Measurements from ENCODE around the gene ACTL6B. TPM values are rescaled to one million over a fixed set of nuclear protein-coding genes. Genes with fewer than 3 reads are reported as not detected.

ACTL6B gene
- total RNA-seq, 1 donor from 2014 or later = not detected

GRCh38 chr7:100693312-100694097 lies 37.3 kb upstream of the ACTL6B start:
- peaks cover 21% of the 10 kb centered on the region for H3K4me1 ChIP-seq
- TF ChIP-seq, protein P1, sequence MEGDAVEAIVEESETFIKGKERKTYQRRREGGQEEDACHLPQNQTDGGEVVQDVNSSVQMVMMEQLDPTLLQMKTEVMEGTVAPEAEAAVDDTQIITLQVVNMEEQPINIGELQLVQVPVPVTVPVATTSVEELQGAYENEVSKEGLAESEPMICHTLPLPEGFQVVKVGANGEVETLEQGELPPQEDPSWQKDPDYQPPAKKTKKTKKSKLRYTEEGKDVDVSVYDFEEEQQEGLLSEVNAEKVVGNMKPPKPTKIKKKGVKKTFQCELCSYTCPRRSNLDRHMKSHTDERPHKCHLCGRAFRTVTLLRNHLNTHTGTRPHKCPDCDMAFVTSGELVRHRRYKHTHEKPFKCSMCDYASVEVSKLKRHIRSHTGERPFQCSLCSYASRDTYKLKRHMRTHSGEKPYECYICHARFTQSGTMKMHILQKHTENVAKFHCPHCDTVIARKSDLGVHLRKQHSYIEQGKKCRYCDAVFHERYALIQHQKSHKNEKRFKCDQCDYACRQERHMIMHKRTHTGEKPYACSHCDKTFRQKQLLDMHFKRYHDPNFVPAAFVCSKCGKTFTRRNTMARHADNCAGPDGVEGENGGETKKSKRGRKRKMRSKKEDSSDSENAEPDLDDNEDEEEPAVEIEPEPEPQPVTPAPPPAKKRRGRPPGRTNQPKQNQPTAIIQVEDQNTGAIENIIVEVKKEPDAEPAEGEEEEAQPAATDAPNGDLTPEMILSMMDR (IDR thresholded peaks at IDR 0.05) = no peak
- DNase-seq = no peak
- peak overlapping the region; percentile 76 for H3K4me3 ChIP-seq
- H3K27me3 ChIP-seq = no peaks in the 10 kb centered on the region
- ATAC-seq = peak; percentile 17
- H3K9me3 ChIP-seq = no peaks in the 10 kb centered on the region
- H3K27ac ChIP-seq = peak overlapping the region; percentile 70
- intact Hi-C loops (cut with DNase I) = no loop called here
- no peaks in the 10 kb centered on the region for H3K36me3 ChIP-seq

- no peaks in the 10 kb centered on the region for H3K9me3 ChIP-seq
- DNase-seq (no peak), ATAC-seq (no peak)
- intact Hi-C loops (cut with DNase I) = no loop called here
- H3K27me3 ChIP-seq = no peaks in the 10 kb centered on the region
- peak overlapping the region; percentile 76 for H3K4me3 ChIP-seq
- peaks cover 21% of the 10 kb centered on the region for H3K4me1 ChIP-seq
- H3K36me3 ChIP-seq = peaks cover 9% of the 10 kb centered on the region
- H3K27ac ChIP-seq = no peak overlapping the region
- TF ChIP-seq, protein P1 (IDR thresholded peaks at IDR 0.05) = no peak
Observed at GRCh38 chr7:100692578-100692961, 36.3 kb upstream of the ACTL6B start.

DNA sequence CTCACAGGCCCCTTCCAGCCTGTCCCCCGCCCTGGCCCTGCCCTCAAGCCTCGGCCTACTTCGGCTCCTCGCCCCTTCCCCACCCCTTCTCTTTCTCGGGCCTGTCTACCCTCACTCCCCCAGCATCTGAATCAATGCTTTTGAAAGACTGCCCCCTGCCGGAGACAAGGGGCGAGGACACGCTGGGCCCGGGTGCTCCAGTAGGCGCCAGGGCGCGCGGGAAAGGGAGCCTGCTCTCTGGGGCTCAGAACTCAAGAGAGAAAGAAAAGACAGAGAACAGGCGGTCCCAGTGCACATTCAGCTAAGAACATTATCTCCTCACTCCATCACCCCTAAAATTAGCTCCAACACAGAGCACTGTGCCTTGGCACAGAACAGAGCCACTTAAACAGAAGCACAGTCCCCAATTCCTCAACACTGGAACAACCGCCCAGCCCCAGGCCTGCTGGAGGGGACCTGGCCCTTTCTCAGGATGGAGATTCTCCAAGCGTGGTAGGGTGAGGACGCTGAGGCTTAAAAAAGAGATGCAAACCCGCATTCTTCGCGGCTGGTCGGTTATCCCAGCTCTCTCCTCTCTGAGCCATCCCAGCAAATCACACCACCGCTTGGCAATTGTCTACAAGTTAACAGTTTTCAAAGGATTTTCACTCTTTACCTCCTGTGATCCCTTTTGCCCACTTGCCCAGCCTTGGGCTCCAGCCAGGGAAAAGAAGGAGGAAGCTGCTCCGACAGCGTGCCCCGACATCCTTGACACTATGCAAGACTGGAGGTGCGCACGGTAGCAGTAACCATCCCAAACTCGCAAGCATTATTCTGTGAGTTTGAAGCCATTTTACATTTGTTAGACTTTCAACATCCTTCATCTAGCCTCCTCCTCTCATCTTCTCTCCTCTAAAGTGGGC lies 35.7 kb upstream of the ACTL6B start:
- Histone ChIP-seq H3K36me3 (peaks cover 15% of the 10 kb centered on the region), H3K9me3 (no peaks in the 10 kb centered on the region), H3K27ac (no peak overlapping the region), H3K27me3 (no peaks in the 10 kb centered on the region), H3K4me1 (peaks cover 21% of the 10 kb centered on the region), H3K4me3 (peak overlapping the region; percentile 76)
- intact Hi-C loops (cut with DNase I) = no loop called here
- TF ChIP-seq, protein P1 (IDR thresholded peaks at IDR 0.05) = peak; percentile 90
- ATAC-seq (peak; percentile 83), DNase-seq (peak; percentile 88)

- intact Hi-C loops (cut with DNase I) = loop anchor here (10.0 kb wide), 3 partner anchors 75 to 215 kb away; partner anchors contain the start of genes MOSPD3 and TSC22D4
- ATAC-seq (no peak), DNase-seq (peak; percentile 63)
- Histone ChIP-seq H3K27ac (no peak overlapping the region), H3K9me3 (no peaks in the 10 kb centered on the region), H3K4me1 (peaks cover 21% of the 10 kb centered on the region), H3K27me3 (no peaks in the 10 kb centered on the region), H3K4me3 (no peak overlapping the region), H3K36me3 (peaks cover 39% of the 10 kb centered on the region)
- TF ChIP-seq, protein P1 (IDR thresholded peaks at IDR 0.05) = no peak
Observed at GRCh38 chr7:100689230-100690135, 33.2 kb upstream of the ACTL6B start.

DNA sequence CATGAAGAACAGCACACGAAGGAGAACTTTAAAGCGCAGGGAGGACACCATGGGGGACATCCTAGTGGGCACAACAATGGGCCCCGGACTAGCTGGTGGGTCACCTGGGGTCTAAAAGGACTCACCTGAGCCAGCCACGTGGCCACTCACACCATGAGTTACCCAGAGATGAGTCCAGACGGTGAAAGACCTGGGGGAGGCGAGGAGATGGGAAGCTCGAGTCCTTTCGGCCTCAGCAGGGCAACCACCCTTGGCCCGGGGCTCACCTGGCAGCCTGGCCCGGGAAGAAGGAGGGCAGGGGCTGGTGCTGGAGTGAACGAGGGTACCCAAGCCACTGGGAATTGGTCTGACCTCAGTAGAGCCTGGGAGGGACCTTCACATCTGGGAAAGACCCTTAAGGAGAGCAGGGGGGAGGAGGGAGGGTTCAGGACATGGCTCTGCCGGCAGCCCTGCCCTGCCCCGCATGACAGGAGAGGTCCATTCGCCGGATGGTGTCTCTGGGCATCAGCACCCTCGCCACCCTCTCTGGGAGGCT lies 32.1 kb upstream of the ACTL6B start:
- DNase-seq (no peak), ATAC-seq (no peak)
- intact Hi-C loops (cut with DNase I) = loop anchor here (10.0 kb wide), 3 partner anchors 74 to 214 kb away; partner anchors contain the start of genes MOSPD3 and TSC22D4
- H3K4me1 ChIP-seq = peaks cover 21% of the 10 kb centered on the region
- H3K27ac ChIP-seq = no peak overlapping the region
- no peak overlapping the region for H3K4me3 ChIP-seq
- TF ChIP-seq, protein P1 (IDR thresholded peaks at IDR 0.05) = no peak
- H3K27me3 ChIP-seq = no peaks in the 10 kb centered on the region
- H3K36me3 ChIP-seq = peaks cover 50% of the 10 kb centered on the region
- H3K9me3 ChIP-seq = no peaks in the 10 kb centered on the region

Data from upper lobe of right lung (tissue), 1 donor.